K562 (cell line): Measurements from ENCODE around the gene HNRNPDL. TPM values are rescaled to one million over a fixed set of nuclear protein-coding genes. Genes with fewer than 3 reads are reported as not detected.
A peak's percentile ranks its signal among the peaks of the same experiment; 100 is the strongest.

Source experiments
- CBFB ChIP-seq: sonication (generic); formaldehyde crosslinking; IDR thresholded peaks from 2 replicates; pipeline ENCODE4 v1.4.0; 2020; ENCODE audit warnings: mild to moderate bottlenecking, missing genetic modification reagents
- CHD7 ChIP-seq: fragments of 200-600 bp; sonication (generic); IDR thresholded peaks from one replicate; pipeline ENCODE4 v1.6.1; 2012; ENCODE audit warnings: mild to moderate bottlenecking, low read depth, low read length, inconsistent platforms
- HBP1 ChIP-seq: fragments of 450-650 bp; formaldehyde crosslinking; IDR thresholded peaks from 2 replicates; pipeline ENCODE4 v1.4.0; 2022; ENCODE audit warnings: missing genetic modification characterization
- KAT8 ChIP-seq: fragments of 450-650 bp; IDR thresholded peaks from 2 replicates; pipeline ENCODE4 v1.6.1; 2016; ENCODE audit warnings: low read depth, mild to moderate bottlenecking
- MEF2A ChIP-seq: IDR thresholded peaks from 2 replicates; pipeline ENCODE4 v1.6.1; 2011; ENCODE audit warnings: low read depth, mild to moderate bottlenecking, low read length, moderate library complexity; ENCODE audit not compliant: control insufficient read depth
- POLR2A ChIP-seq: fragments of 450-650 bp; conservative IDR thresholded peaks from 2 replicates; pipeline ENCODE4 v1.6.1; 2016
- POLR2H ChIP-seq: IDR thresholded peaks from 2 replicates; pipeline ENCODE4 v1.6.1; 2016; ENCODE audit warnings: missing genetic modification characterization, low read depth, mild to moderate bottlenecking, control low read depth, missing compliant biosample characterization, moderate library complexity
- TAL1 ChIP-seq: fragments of 450-650 bp; IDR thresholded peaks from 2 replicates; pipeline ENCODE4 v1.6.1; 2016; ENCODE audit warnings: mild to moderate bottlenecking
- TBP ChIP-seq: optimal IDR thresholded peaks from 2 replicates; pipeline ENCODE3; 2011; ENCODE audit warnings: low read depth, low read length, improper control_type of control experiment
- THAP7 ChIP-seq: fragments of 250-450 bp; sonication (Bioruptor Pico); IDR thresholded peaks from 2 replicates; pipeline ENCODE4 v1.5.0; 2021
- TRIM28 ChIP-seq: fragments of 450-650 bp; IDR thresholded peaks from 2 replicates; pipeline ENCODE4 v1.6.1; 2017
- ZNF644 ChIP-seq: fragments of 200-800 bp; sonication (Bioruptor generic); IDR thresholded peaks from 2 replicates; pipeline ENCODE4 v1.6.1; 2016; ENCODE audit warnings: low read depth, missing genetic modification characterization, missing compliant biosample characterization
- ZNF707 ChIP-seq: fragments of 250-450 bp; sonication (Bioruptor Pico); conservative IDR thresholded peaks from 2 replicates; pipeline ENCODE4 v1.8.0; 2022; ENCODE audit warnings: inconsistent platforms, mild to moderate bottlenecking, moderate library complexity
- polyA plus RNA-seq, 8 experiments: library from polyadenylated mRNA; depleted of rRNA in 4 of 8; stranded (reverse) in 5 of 8; unstranded in 3 of 8; fragments of >200 nt; fragmentation: Nextera tagmentation in 2 of 8; fragmentation: Illumina TruSeq in 1 of 8; extraction: Ambion mirVana in 2 of 8; extraction: Trizol in 1 of 8; gene quantifications; 2 replicates each; pipeline versions ENCODE4 v1.2.1 to v1.2.3, GENCODE V29; 2011 to 2014; ENCODE audit warnings: inconsistent platforms in 1 of 8, missing spikeins in 1 of 8
- total RNA-seq, 7 experiments: library from RNA; depleted of rRNA in 6 of 7; stranded (reverse); fragments of >200 nt in 6 of 7; fragmentation: Illumina TruSeq in 2 of 7; extraction: Trizol in 2 of 7; gene quantifications; 2 replicates each; pipeline versions ENCODE4 v1.2.1 to v1.2.3, GENCODE V29; 2011 to 2021; ENCODE audit warnings: low replicate concordance in 1 of 7

HNRNPDL gene
- total and polyA plus RNA-seq, 9 of the 15 experiments (the other 6 are each of a cell fraction or from before 2014, with no cell fraction given): 243 to 652 (median 351) TPM

- TF ChIP-seq TBP: no peak
- no peak for TF ChIP-seq MEF2A
- TF ChIP-seq CHD7: no peak
- TF ChIP-seq POLR2H (tag): peak; percentile 93
- TF ChIP-seq TAL1: no peak
- TF ChIP-seq TRIM28: no peak
- TF ChIP-seq POLR2A: peak; percentile 98
- no peak for TF ChIP-seq KAT8
- no peak for TF ChIP-seq CBFB (CRISPR knock-in tag)
- 0 out of 2 replicates have a peak, but pooled peaks have one; percentile 59 for TF ChIP-seq THAP7 (CRISPR knock-in tag)
- TF ChIP-seq HBP1 (CRISPR knock-in tag): no peak; the same call in 1 of the 2 replicates
- no peak for TF ChIP-seq ZNF644 (tag)
- TF ChIP-seq ZNF707 (CRISPR knock-in tag): no peak
Measured at GRCh38 chr4:82428969-82429727, 1.1 kb downstream of the HNRNPDL start (continued).
